HL-60/S4 (cell line): ENCODE measurements around the gene GLRA1.
"Not testable (repeated sequence)": the region's sequence is repeated elsewhere in the genome, so short reads cannot be mapped to it uniquely, and the experiment has no call there.

ENCODE experiments used
- in situ Hi-C: fragments of 300-500 bp; cut with MboI; formaldehyde crosslinking; loops from 2 replicates; pipeline ENCODE4 v1.14.3; 2022; ENCODE audit warnings: low sequenced_read_pairs

GLRA1 gene

GRCh38 chr5:151825445-151825844, 99.2 kb downstream of the GLRA1 start:
- in situ Hi-C loops, result loop anchor here (25.0 kb wide), 1 partner anchor 312 kb away; no protein-coding TSS in a partner anchor

GRCh38 chr5:151822141-151822540, 102.5 kb downstream of the GLRA1 start:
- in situ Hi-C loops, result no loop called here

GRCh38 chr5:151820903-151821302, 103.7 kb downstream of the GLRA1 start:
- in situ Hi-C loops, result no loop called here

GRCh38 chr5:151820271-151820670, 104.4 kb downstream of the GLRA1 start:
- in situ Hi-C loops, result no loop called here

- in situ Hi-C loops, result no loop called here
Measured at GRCh38 chr5:151819830-151820229, 104.8 kb downstream of the GLRA1 start.

GRCh38 chr5:151815051-151815450, 109.6 kb downstream of the GLRA1 start:
- in situ Hi-C loops, result no loop called here

- in situ Hi-C loops, result no loop called here
Measured at GRCh38 chr5:151812757-151813309, 111.8 kb downstream of the GLRA1 start.

GRCh38 chr5:151811593-151812321, 112.9 kb downstream of the GLRA1 start:
- in situ Hi-C loops, result no loop called here

- in situ Hi-C loops, result no loop called here
Measured at GRCh38 chr5:151810897-151811296, 113.8 kb downstream of the GLRA1 start.

- in situ Hi-C loops, result no loop called here
Measured at GRCh38 chr5:151810449-151810848, 114.2 kb downstream of the GLRA1 start.

GRCh38 chr5:151808451-151809169, 116.0 kb downstream of the GLRA1 start:
- in situ Hi-C loops, result no loop called here

- in situ Hi-C loops, result no loop called here
Measured at GRCh38 chr5:151805414-151806223, 119.0 kb downstream of the GLRA1 start.

- in situ Hi-C loops, result no loop called here
Measured at GRCh38 chr5:151800532-151800931, 124.1 kb downstream of the GLRA1 start.

- in situ Hi-C loops, result no loop called here
Measured at GRCh38 chr5:151799407-151799806, 125.2 kb downstream of the GLRA1 start.

GRCh38 chr5:151798674-151799073, 126.0 kb downstream of the GLRA1 start:
- in situ Hi-C loops, result no loop called here

- in situ Hi-C loops, result no loop called here
Measured at GRCh38 chr5:151795426-151795825, 129.2 kb downstream of the GLRA1 start.

GRCh38 chr5:151793358-151793757, 131.3 kb downstream of the GLRA1 start:
- in situ Hi-C loops, result no loop called here

- in situ Hi-C loops, result no loop called here
Measured at GRCh38 chr5:151787817-151788216, 136.8 kb downstream of the GLRA1 start.

- in situ Hi-C loops, result no loop called here
Measured at GRCh38 chr5:151786468-151786867, 138.2 kb downstream of the GLRA1 start.

GRCh38 chr5:151784141-151784540, 140.5 kb downstream of the GLRA1 start:
- in situ Hi-C loops, result no loop called here

GRCh38 chr5:151783664-151784063, 141.0 kb downstream of the GLRA1 start:
- in situ Hi-C loops, result not testable (repeated sequence)
